Measurements from ENCODE around the gene AUTS2. TPM values are rescaled to one million over a fixed set of nuclear protein-coding genes. Genes with fewer than 3 reads are reported as not detected.

AUTS2 gene
- total RNA-seq, 2 experiments from 2014 or later: 4.0 to 4.7 TPM

DNA sequence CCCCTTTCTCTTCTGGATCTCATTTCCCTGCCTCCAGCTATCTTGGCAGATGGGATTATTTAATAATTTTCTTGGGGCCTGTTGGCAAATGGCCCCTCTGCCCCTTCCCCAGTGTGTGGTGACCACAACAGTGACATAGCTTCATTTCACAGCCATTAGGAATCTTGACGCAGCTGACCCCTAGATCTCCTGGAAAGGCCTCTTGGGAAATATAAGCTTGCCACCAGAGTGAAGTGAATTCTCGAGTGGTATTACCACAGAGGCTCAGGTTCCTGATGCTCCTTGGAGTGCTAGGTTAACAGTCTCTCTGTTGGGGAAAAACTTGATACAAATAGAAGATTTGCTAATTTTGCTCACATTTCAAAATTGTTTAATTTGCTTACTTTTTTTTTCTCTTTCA, 57.8 kb downstream of the AUTS2 start:
- H3K4me1 Mint-ChIP-seq (ENCODE audit: low read depth): no peaks in the 10 kb centered on the region
- DNase-seq: no peak
- no peaks in the 10 kb centered on the region for H3K36me3 Mint-ChIP-seq
- H3K27me3 Mint-ChIP-seq: no peaks in the 10 kb centered on the region
- H3K4me3 Mint-ChIP-seq: no peak overlapping the region
- no peaks in the 10 kb centered on the region for H3K9me3 Mint-ChIP-seq
- CTCF ChIA-PET: no interaction called here
- intact Hi-C loops (cut with micrococcal nuclease): no loop called here
- H3K27ac Mint-ChIP-seq: no peak overlapping the region
- POLR2A ChIA-PET: no interaction called here

DNA sequence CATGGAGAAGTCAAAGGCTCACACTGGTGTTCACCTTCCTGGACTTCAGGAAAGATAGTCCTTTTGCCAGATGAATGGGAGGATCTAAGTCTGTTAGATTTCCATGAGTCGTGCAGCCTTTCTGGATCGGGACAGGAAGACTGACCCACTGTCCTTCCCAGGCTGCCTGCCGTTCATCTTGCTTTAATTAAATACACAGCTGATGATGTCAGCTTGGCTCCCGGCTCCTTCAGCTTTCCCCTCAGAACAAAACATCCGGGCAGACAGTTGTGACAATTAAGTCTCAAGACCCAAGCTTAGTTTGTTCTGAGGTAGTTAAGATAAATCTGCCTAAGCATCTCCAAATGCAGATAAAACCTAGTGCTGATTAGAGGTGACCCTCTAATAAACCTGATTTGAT, 58.6 kb downstream of the AUTS2 start:
- H3K4me3 Mint-ChIP-seq: no peak overlapping the region
- no peaks in the 10 kb centered on the region for H3K27me3 Mint-ChIP-seq
- ChIA-PET POLR2A (no interaction called here), CTCF (interaction anchor here (0.7 kb wide), 1 partner anchor 736 kb away, joined by 4 read pairs; no protein-coding TSS in a partner anchor)
- no peaks in the 10 kb centered on the region for H3K36me3 Mint-ChIP-seq
- no peak overlapping the region for H3K27ac Mint-ChIP-seq
- intact Hi-C loops (cut with micrococcal nuclease): no loop called here
- no peaks in the 10 kb centered on the region for H3K9me3 Mint-ChIP-seq
- no peaks in the 10 kb centered on the region for H3K4me1 Mint-ChIP-seq (ENCODE audit: low read depth)
- DNase-seq: no peak

DNA sequence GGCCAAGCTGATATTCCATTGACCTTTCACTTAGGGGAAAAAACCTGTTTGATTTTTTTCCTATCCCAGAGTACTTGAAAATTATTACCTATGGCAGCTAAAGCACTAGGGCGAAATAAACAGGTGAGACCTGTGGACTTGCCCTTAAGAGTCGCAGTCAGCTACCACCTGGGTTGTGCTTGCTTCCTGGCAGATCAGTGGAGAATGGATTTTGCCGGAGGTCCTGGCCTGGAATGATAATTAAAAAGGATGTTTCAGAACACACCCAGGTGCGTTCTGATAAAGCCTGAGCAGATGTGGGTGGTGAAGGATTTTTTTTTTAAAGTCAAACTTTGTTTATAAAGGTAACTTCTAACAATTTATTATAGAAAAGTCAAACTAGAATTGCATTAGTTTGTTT, 59.1 kb downstream of the AUTS2 start:
- Mint-ChIP-seq H3K36me3 (no peaks in the 10 kb centered on the region), H3K4me3 (no peak overlapping the region), H3K9me3 (no peaks in the 10 kb centered on the region), H3K4me1 (ENCODE audit: low read depth) (no peaks in the 10 kb centered on the region), H3K27me3 (no peaks in the 10 kb centered on the region), H3K27ac (no peak overlapping the region)
- intact Hi-C loops (cut with micrococcal nuclease): no loop called here
- no peak for DNase-seq
- ChIA-PET POLR2A (no interaction called here), CTCF (interaction anchor here (0.7 kb wide), 1 partner anchor 736 kb away, joined by 4 read pairs; no protein-coding TSS in a partner anchor)

DNA sequence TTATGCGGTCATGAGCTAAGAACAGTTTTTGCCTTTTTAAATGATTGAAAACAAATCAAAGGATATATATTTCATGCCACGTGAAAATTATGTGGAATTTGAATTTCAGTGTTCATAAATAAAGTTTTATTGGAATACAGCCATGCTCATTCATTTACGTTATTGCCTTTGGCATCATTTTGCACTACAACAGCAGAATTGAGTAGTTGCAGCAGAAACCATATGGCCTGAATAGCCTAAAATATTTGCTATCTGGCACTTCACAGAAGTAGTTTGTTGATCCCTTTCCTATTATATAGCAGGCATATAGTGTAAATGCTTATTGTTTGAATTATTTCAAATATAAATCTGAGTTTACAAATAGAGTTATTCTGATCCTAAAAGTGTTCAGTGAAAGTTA, 59.7 kb downstream of the AUTS2 start:
- Mint-ChIP-seq H3K27ac (no peak overlapping the region), H3K36me3 (no peaks in the 10 kb centered on the region), H3K9me3 (no peaks in the 10 kb centered on the region), H3K4me1 (ENCODE audit: low read depth) (no peaks in the 10 kb centered on the region), H3K4me3 (no peak overlapping the region), H3K27me3 (no peaks in the 10 kb centered on the region)
- intact Hi-C loops (cut with micrococcal nuclease): no loop called here
- ChIA-PET CTCF (no interaction called here), POLR2A (no interaction called here)
- no peak for DNase-seq

DNA sequence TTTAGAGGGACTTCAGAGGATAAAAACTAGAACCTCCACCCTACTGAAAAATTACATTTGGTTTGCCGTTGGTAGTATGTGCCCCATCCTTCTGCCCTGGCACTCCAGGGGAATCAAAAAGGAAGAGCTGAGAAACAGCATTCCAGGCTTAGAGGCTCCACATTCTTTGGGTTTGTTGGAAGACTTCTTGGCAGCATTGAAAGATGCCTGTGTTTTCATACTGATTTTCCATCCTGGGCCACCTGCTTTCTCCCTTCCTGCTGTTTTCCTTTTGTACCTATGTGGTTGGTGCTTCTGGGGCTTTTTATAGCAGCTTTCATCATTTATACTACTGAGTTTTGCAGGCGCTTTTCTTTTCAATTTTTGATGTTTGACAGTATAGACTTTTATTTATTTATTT, 61.7 kb downstream of the AUTS2 start:
- Mint-ChIP-seq H3K4me1 (ENCODE audit: low read depth) (no peaks in the 10 kb centered on the region), H3K9me3 (no peaks in the 10 kb centered on the region), H3K27me3 (no peaks in the 10 kb centered on the region), H3K36me3 (no peaks in the 10 kb centered on the region), H3K4me3 (no peak overlapping the region), H3K27ac (no peak overlapping the region)
- POLR2A ChIA-PET: no interaction called here
- no peak for DNase-seq
- CTCF ChIA-PET: no interaction called here
- intact Hi-C loops (cut with micrococcal nuclease): no loop called here

DNA sequence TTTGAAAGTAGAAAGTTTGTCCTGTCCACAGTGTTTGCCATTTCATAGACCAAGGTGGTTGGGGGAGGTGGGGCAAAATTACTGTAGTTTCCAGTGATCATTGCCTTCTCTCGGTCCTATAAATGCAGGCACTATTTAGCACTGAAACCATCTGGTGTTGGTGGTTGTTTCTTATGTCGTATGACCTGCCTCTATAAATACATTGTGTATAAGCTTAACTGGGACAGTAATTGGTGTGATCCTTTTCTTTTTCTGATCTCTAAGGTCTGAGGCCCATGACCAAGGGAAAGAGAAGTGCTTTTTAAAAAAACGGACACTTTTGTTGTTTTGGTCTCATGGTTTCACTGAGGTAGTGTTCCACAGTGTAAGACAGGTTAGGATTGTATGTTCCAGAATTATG, 63.1 kb downstream of the AUTS2 start:
- H3K36me3 Mint-ChIP-seq: no peaks in the 10 kb centered on the region
- no peaks in the 10 kb centered on the region for H3K9me3 Mint-ChIP-seq
- H3K27ac Mint-ChIP-seq: no peak overlapping the region
- intact Hi-C loops (cut with micrococcal nuclease): no loop called here
- H3K27me3 Mint-ChIP-seq: no peaks in the 10 kb centered on the region
- ChIA-PET CTCF (no interaction called here), POLR2A (no interaction called here)
- DNase-seq: no peak
- no peak overlapping the region for H3K4me3 Mint-ChIP-seq
- no peaks in the 10 kb centered on the region for H3K4me1 Mint-ChIP-seq (ENCODE audit: low read depth)

DNA sequence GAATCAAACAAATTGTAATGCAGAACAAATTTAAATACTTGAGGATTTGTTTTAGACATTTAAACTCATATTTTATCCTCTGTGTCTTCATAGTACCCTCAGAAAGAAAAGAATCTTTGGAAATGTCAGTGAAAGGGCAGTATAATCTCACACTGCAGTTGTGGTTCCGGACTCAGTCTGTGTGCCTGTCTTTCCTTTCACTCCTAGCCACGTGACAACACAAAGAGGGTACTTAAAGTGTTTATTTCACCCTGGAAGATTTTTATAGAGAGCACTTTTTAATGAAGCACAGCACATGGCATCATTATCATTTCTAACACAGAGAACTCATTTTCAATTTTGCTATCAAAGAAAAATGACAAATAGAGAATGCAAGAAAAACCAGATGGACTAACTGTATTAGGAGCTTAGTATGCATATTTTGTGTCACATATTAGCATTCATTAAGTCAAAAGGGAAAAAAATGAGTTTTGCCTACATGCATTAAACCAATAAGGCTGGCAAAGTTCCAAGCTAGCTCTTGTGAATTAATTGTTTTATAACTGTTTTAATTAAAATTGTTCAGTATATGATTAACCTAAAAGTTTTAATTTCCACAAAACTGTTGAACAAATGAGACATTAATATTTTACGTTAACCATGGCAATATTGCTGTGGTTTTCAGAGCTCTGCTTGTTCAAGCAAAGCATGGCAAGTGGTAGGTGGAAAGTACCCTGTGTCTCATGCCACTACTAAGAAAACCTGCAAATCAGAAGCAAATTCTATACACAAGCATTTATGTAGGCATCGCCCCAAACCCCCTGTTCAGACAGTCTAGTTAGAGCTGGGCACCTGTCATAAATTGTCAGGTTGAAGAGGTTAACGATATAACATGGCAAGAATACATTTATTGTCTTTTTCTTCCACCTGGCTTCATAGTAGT, 65.9 kb downstream of the AUTS2 start:
- Mint-ChIP-seq H3K4me3 (no peak overlapping the region), H3K4me1 (ENCODE audit: low read depth) (no peaks in the 10 kb centered on the region), H3K27me3 (no peaks in the 10 kb centered on the region), H3K27ac (no peak overlapping the region), H3K36me3 (no peaks in the 10 kb centered on the region), H3K9me3 (no peaks in the 10 kb centered on the region)
- POLR2A ChIA-PET: no interaction called here
- DNase-seq: no peak
- intact Hi-C loops (cut with micrococcal nuclease): no loop called here
- CTCF ChIA-PET: no interaction called here

DNA sequence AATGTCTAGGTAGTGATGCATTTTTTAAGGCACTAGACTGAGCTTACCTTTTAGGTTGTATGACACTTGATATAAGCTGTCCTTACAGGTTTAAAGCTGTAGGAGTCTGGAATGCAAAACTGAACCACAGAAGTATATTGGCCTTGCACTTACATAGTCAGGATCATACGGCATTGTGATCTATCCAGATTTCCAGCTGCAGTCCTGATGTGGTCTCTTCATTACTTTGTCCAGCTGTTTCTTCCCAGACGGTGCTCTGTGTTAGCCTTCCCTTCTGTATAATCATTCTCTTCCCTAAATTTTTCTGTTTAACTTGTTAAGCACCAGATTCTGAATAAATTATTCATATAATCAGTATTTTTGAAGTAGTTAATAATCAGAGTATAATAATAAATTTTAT, 67.1 kb downstream of the AUTS2 start:
- ChIA-PET POLR2A (no interaction called here), CTCF (no interaction called here)
- no peak for DNase-seq
- Mint-ChIP-seq H3K4me1 (ENCODE audit: low read depth) (no peaks in the 10 kb centered on the region), H3K27ac (no peak overlapping the region), H3K36me3 (no peaks in the 10 kb centered on the region), H3K9me3 (no peaks in the 10 kb centered on the region), H3K27me3 (no peaks in the 10 kb centered on the region), H3K4me3 (no peak overlapping the region)
- intact Hi-C loops (cut with micrococcal nuclease): no loop called here

DNA sequence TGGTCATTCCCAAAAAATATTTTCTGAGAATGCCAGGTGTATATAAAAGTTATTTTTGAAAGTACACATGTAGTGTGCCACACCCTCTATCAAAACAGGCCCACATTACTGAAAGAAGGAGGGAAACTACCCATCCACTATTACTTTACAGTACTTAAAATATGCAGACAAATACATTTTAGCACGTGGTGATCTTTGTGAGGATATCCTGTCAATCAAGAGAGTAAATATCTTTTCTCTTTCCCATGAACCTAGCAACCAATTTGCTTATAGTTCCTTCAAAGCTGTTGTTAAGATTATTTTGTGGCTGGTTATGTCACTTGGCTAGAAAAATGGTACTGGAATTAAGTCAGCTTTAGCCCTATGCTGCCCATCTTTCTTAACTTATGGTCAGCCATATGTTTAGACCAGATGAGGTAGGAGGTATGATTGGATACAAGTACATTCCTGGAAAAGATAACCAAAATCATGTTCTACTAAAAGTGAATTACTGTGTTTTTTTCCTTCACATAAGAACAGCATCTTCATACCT, 70.1 kb downstream of the AUTS2 start:
- H3K9me3 Mint-ChIP-seq: no peaks in the 10 kb centered on the region
- no peak overlapping the region for H3K27ac Mint-ChIP-seq
- DNase-seq: no peak
- POLR2A ChIA-PET: no interaction called here
- CTCF ChIA-PET: no interaction called here
- no peaks in the 10 kb centered on the region for H3K36me3 Mint-ChIP-seq
- no peaks in the 10 kb centered on the region for H3K27me3 Mint-ChIP-seq
- no peak overlapping the region for H3K4me3 Mint-ChIP-seq
- intact Hi-C loops (cut with micrococcal nuclease): no loop called here
- H3K4me1 Mint-ChIP-seq (ENCODE audit: low read depth): no peaks in the 10 kb centered on the region

DNA sequence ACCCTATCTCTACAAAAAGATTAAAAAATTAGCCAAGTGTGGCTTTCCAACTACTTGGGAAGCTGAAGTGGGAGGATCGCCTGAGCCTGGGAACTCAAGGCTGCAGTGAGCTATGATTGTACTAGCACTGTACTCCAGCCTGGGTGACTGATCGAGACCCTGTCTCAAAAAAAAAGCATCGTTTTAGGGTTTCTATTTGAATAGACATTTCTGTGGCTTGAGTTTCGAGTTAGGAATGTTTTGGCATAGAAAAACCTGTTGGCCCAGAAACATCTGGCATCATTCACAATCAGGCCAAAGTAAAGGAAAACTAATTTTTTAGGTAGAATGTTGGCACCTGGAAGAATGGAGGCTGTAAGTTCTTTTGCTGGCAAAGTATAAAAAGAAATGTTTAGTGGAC, 72.4 kb downstream of the AUTS2 start:
- Mint-ChIP-seq H3K36me3 (no peaks in the 10 kb centered on the region), H3K4me1 (ENCODE audit: low read depth) (no peaks in the 10 kb centered on the region), H3K27me3 (no peaks in the 10 kb centered on the region), H3K4me3 (no peak overlapping the region), H3K9me3 (no peaks in the 10 kb centered on the region), H3K27ac (no peak overlapping the region)
- ChIA-PET CTCF (no interaction called here), POLR2A (no interaction called here)
- intact Hi-C loops (cut with micrococcal nuclease): no loop called here
- DNase-seq: no peak

DNA sequence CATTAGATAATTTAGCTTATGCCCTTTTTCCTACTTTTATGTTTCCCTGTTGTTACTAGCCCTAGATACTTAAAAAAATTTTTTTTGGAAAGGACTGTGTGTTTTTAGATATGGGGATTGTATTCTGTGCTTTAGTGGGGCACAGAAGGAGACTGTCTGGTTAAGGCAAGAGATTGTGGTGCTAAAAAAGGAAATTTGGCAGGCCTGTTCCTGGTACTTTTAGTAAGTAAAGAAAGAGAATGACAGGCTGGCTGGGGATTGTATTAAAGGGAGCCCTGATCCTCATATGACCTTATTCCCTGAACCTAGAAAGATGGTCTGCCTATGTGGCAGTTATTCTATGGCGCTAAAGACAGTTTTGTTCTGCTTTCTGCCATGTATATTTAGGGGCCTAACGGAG, 74.8 kb downstream of the AUTS2 start:
- no peak for DNase-seq
- intact Hi-C loops (cut with micrococcal nuclease): no loop called here
- ChIA-PET POLR2A (no interaction called here), CTCF (no interaction called here)
- Mint-ChIP-seq H3K27ac (no peak overlapping the region), H3K9me3 (no peaks in the 10 kb centered on the region), H3K4me3 (no peak overlapping the region), H3K27me3 (no peaks in the 10 kb centered on the region), H3K4me1 (ENCODE audit: low read depth) (no peaks in the 10 kb centered on the region), H3K36me3 (no peaks in the 10 kb centered on the region)

DNA sequence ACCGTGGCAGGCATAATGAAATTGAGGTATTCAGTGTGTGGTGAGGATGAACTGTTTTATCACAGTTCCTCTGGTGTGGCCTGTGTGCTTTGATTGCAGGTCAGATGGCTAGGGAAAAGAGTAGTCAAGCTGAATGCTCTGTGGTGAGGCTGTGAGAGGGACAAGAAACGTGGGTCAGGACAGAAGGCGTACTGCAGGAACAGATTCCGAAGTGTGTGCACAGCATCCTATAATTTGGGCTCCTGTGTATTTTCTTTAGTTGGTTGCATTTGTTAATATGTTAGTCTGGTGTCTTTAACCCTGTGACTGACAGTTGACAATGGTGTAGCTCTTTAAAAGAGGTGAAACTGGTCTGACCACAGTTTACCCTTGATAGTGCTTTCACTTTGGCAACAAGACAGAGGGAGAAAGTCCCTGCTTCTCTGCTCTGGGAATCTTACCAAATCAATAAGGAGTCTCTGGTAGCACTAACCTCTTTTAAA, 76.5 kb downstream of the AUTS2 start:
- Mint-ChIP-seq H3K9me3 (no peaks in the 10 kb centered on the region), H3K4me3 (no peak overlapping the region), H3K27ac (no peak overlapping the region), H3K27me3 (no peaks in the 10 kb centered on the region), H3K36me3 (no peaks in the 10 kb centered on the region), H3K4me1 (ENCODE audit: low read depth) (no peaks in the 10 kb centered on the region)
- no peak for DNase-seq
- ChIA-PET CTCF (no interaction called here), POLR2A (no interaction called here)
- intact Hi-C loops (cut with micrococcal nuclease): no loop called here

DNA sequence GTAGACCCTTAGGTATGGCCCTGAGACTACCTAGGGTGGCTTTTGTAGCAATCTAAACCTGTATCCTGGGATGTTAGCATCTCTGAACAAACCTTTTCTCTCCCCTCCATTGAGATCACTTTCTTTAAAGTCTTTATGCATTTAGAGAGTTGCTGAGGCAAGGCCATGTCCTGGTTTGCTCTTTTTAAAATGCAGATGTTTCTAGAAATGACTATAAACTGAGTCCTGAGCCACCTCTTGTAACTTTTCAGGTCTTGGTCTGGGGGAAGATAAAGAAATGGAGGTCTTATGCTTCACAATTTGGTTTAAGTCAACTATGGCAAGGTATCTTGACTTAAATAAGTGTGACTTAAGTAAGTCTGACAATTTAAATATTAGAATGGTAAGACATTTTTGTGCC, 78.0 kb downstream of the AUTS2 start:
- no peaks in the 10 kb centered on the region for H3K27me3 Mint-ChIP-seq
- POLR2A ChIA-PET: no interaction called here
- H3K4me1 Mint-ChIP-seq (ENCODE audit: low read depth): no peaks in the 10 kb centered on the region
- no peak for DNase-seq
- CTCF ChIA-PET: no interaction called here
- H3K27ac Mint-ChIP-seq: no peak overlapping the region
- intact Hi-C loops (cut with micrococcal nuclease): no loop called here
- no peaks in the 10 kb centered on the region for H3K9me3 Mint-ChIP-seq
- H3K36me3 Mint-ChIP-seq: no peaks in the 10 kb centered on the region
- H3K4me3 Mint-ChIP-seq: no peak overlapping the region
